OCI-LY3 (cell line): Measurements from ENCODE around the gene ACACB.

Source experiments
- H2AFZ ChIP-seq: fragments of 200-600, 300-600 bp; shearing (Covaris generic); 2 replicates; pipeline ENCODE4 v1.6.0; 2014; ENCODE audit warnings: antibody characterized with exemption, low read depth, low read length
- H3K27ac ChIP-seq: fragments of 200-600, 300-600 bp; sonication (generic); 2 replicates; pipeline ENCODE4 v1.5.1; 2014; ENCODE audit warnings: mild to moderate bottlenecking, low read length, moderate library complexity, mixed read lengths
- H3K27me3 ChIP-seq: fragments of 200-600, 300-600 bp; sonication (generic); 2 replicates; pipeline ENCODE4 v1.6.1; 2014; ENCODE audit warnings: low read depth, low read length, mixed read lengths
- H3K36me3 ChIP-seq: fragments of 200-600, 300-600 bp; sonication (generic); replicated peaks from 2 replicates; pipeline ENCODE3; 2014; ENCODE audit warnings: low read depth, low read length, mixed read lengths
- H3K4me1 ChIP-seq: fragments of 300-600, 200-600 bp; sonication (generic); 2 replicates; pipeline ENCODE4 v1.6.1; 2014; ENCODE audit warnings: low read length, mixed read lengths
- H3K4me2 ChIP-seq: fragments of 200-600, 300-600 bp; sonication (generic); 2 replicates; pipeline ENCODE4 v1.6.1; 2014; ENCODE audit warnings: low read length, mixed read lengths
- H3K4me3 ChIP-seq: fragments of 300-600, 200-600 bp; sonication (generic); 2 replicates; pipeline ENCODE4 v1.5.1; 2014; ENCODE audit warnings: antibody characterized with exemption, mild to moderate bottlenecking, low read length, moderate library complexity
- H3K79me2 ChIP-seq: fragments of 300-600, 200-600 bp; shearing (Covaris generic); 2 replicates; pipeline ENCODE4 v1.6.1; 2014; ENCODE audit warnings: mild to moderate bottlenecking, low read length, mixed read lengths
- H3K9ac ChIP-seq: fragments of 300-600, 200-600 bp; shearing (Covaris generic); 2 replicates; pipeline ENCODE4 v1.6.0; 2014; ENCODE audit warnings: mild to moderate bottlenecking, low read length, moderate library complexity
- H3K9me3 ChIP-seq: fragments of 200-600, 300-600 bp; shearing (Covaris generic); 2 replicates; pipeline ENCODE4 v1.6.1; 2014; ENCODE audit warnings: low read length, mixed read lengths; ENCODE audit not compliant: insufficient read depth
- H4K20me1 ChIP-seq: fragments of 200-600, 300-600 bp; sonication (generic); 2 replicates; pipeline ENCODE4 v1.6.1; 2016; ENCODE audit warnings: low read length, mixed read lengths; ENCODE audit not compliant: insufficient read depth
- CTCF ChIP-seq: fragments of 200-600, 300-600 bp; sonication (generic); IDR thresholded peaks from 2 replicates; pipeline ENCODE4 v1.5.1; 2014; ENCODE audit warnings: antibody characterized with exemption, low read length, low read depth
- EZH2phosphoT487 ChIP-seq: fragments of 200-600 bp; shearing (Covaris generic); IDR thresholded peaks from 2 replicates; pipeline ENCODE4 v1.6.1; 2018; ENCODE audit warnings: antibody characterized with exemption, mixed run types, low read depth

ACACB gene

GRCh38 chr12:109223868-109224267, 107.5 kb downstream of the ACACB start:
- Histone ChIP-seq H3K4me1 (no peaks in the 10 kb centered on the region), H3K4me2 (no peak overlapping the region), H3K27ac (no peak overlapping the region), H4K20me1 (no peaks in the 10 kb centered on the region), H3K79me2 (no peaks in the 10 kb centered on the region), H3K9ac (no peak overlapping the region), H3K36me3 (no peaks in the 10 kb centered on the region), H3K9me3 (no peaks in the 10 kb centered on the region), H3K27me3 (no peaks in the 10 kb centered on the region), H2AFZ (no peak overlapping the region), H3K4me3 (no peak overlapping the region)
- no peak for TF ChIP-seq CTCF
- TF ChIP-seq EZH2phosphoT487: no peak

- no peak overlapping the region for H3K9ac ChIP-seq
- no peak overlapping the region for H2AFZ ChIP-seq
- H3K9me3 ChIP-seq: no peaks in the 10 kb centered on the region
- H3K4me2 ChIP-seq: no peak overlapping the region
- no peak overlapping the region for H3K4me3 ChIP-seq
- H3K36me3 ChIP-seq: no peaks in the 10 kb centered on the region
- H3K27me3 ChIP-seq: no peaks in the 10 kb centered on the region
- no peaks in the 10 kb centered on the region for H4K20me1 ChIP-seq
- no peaks in the 10 kb centered on the region for H3K4me1 ChIP-seq
- TF ChIP-seq EZH2phosphoT487 (no peak), CTCF (no peak)
- no peaks in the 10 kb centered on the region for H3K79me2 ChIP-seq
- H3K27ac ChIP-seq: no peak overlapping the region
Measured at GRCh38 chr12:109228664-109229063, 112.3 kb downstream of the ACACB start.

GRCh38 chr12:109230193-109230592, 113.8 kb downstream of the ACACB start:
- H3K36me3 ChIP-seq: no peaks in the 10 kb centered on the region
- TF ChIP-seq EZH2phosphoT487 (no peak), CTCF (no peak)
- H3K27ac ChIP-seq: no peak overlapping the region

GRCh38 chr12:109232731-109233130, 116.3 kb downstream of the ACACB start:
- TF ChIP-seq CTCF (no peak), EZH2phosphoT487 (no peak)
- Histone ChIP-seq H3K27me3 (no peaks in the 10 kb centered on the region), H3K36me3 (no peaks in the 10 kb centered on the region), H3K9me3 (no peaks in the 10 kb centered on the region), H4K20me1 (no peaks in the 10 kb centered on the region), H3K4me3 (no peak overlapping the region), H3K4me1 (no peaks in the 10 kb centered on the region), H3K27ac (no peak overlapping the region), H3K4me2 (no peak overlapping the region), H2AFZ (no peak overlapping the region), H3K79me2 (no peaks in the 10 kb centered on the region), H3K9ac (no peak overlapping the region)

More at GRCh38 chr12:109230193-109230592, 113.8 kb downstream of the ACACB start:
- H3K27me3 ChIP-seq: no peaks in the 10 kb centered on the region
- no peak overlapping the region for H3K4me3 ChIP-seq
- H3K79me2 ChIP-seq: no peaks in the 10 kb centered on the region
- H3K4me1 ChIP-seq: no peaks in the 10 kb centered on the region
- H4K20me1 ChIP-seq: no peaks in the 10 kb centered on the region
- H2AFZ ChIP-seq: no peak overlapping the region
- no peak overlapping the region for H3K4me2 ChIP-seq
- H3K9me3 ChIP-seq: no peaks in the 10 kb centered on the region
- H3K9ac ChIP-seq: no peak overlapping the region
